PFSK-1 (cell line): ENCODE measurements around the gene BCAT1.

Experiments
- FOXP2 ChIP-seq: optimal IDR thresholded peaks from 2 replicates; pipeline ENCODE3; 2011; ENCODE audit warnings: borderline replicate concordance, control low read depth, inconsistent platforms; ENCODE audit not compliant: insufficient read depth; ENCODE audit errors: extremely low read length, extremely low read depth
- POLR2AphosphoS5 ChIP-seq: IDR thresholded peaks from 2 replicates; pipeline ENCODE4 v1.6.1; 2012; ENCODE audit warnings: low read depth, mild to moderate bottlenecking, control low read depth, low read length, moderate library complexity
- SIN3A ChIP-seq: IDR thresholded peaks from 2 replicates; pipeline ENCODE4 v1.6.1; 2012; ENCODE audit warnings: mild to moderate bottlenecking, low read length, moderate library complexity, borderline replicate concordance; ENCODE audit not compliant: insufficient read depth
- TAF1 ChIP-seq: IDR thresholded peaks from 2 replicates; pipeline ENCODE4 v1.6.1; 2012; ENCODE audit warnings: low read length, control low read depth, borderline replicate concordance; ENCODE audit not compliant: insufficient read depth
- TF ChIP-seq, protein P1 (sequence below), 2 experiments: IDR thresholded peaks; 2 replicates each; pipeline versions ENCODE4 v1.6.1 to v1.8.0; 2011 to 2012; ENCODE audit warnings: low read depth in 2 of 2, low read length in 2 of 2, control low read depth in 1 of 2, inconsistent platforms in 1 of 2, mild to moderate bottlenecking in 1 of 2, moderate library complexity in 1 of 2; ENCODE audit not compliant: insufficient read depth in 1 of 2

The BCAT1 gene

DNA sequence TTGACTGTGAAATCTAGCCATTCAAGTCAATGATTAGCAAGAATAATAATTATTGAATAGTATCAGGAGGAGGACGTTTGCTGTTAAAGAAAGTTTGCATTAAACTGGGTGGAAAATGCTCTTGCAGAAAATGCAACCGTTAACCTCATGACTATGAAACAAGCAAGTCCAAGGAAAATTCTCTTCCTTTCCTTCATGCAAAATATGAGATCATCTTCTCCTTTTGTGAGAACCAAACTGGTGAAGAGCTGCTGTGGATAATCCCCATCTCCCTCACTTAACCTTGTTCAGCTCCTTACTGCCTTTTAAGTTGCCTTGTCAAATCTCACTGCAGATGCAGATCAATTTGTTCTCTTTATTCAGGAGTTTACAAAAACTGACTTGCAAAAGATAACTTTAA is 142.5 kb downstream of the BCAT1 start:
- TF ChIP-seq, protein P1, sequence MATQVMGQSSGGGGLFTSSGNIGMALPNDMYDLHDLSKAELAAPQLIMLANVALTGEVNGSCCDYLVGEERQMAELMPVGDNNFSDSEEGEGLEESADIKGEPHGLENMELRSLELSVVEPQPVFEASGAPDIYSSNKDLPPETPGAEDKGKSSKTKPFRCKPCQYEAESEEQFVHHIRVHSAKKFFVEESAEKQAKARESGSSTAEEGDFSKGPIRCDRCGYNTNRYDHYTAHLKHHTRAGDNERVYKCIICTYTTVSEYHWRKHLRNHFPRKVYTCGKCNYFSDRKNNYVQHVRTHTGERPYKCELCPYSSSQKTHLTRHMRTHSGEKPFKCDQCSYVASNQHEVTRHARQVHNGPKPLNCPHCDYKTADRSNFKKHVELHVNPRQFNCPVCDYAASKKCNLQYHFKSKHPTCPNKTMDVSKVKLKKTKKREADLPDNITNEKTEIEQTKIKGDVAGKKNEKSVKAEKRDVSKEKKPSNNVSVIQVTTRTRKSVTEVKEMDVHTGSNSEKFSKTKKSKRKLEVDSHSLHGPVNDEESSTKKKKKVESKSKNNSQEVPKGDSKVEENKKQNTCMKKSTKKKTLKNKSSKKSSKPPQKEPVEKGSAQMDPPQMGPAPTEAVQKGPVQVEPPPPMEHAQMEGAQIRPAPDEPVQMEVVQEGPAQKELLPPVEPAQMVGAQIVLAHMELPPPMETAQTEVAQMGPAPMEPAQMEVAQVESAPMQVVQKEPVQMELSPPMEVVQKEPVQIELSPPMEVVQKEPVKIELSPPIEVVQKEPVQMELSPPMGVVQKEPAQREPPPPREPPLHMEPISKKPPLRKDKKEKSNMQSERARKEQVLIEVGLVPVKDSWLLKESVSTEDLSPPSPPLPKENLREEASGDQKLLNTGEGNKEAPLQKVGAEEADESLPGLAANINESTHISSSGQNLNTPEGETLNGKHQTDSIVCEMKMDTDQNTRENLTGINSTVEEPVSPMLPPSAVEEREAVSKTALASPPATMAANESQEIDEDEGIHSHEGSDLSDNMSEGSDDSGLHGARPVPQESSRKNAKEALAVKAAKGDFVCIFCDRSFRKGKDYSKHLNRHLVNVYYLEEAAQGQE (IDR thresholded peaks at IDR 0.05; ENCODE audit: insufficient read depth in 1 of 2, low read depth in 2 of 2, low read length in 2 of 2): no peak
- no peak for TF ChIP-seq POLR2AphosphoS5
- no peak for TF ChIP-seq TAF1

DNA sequence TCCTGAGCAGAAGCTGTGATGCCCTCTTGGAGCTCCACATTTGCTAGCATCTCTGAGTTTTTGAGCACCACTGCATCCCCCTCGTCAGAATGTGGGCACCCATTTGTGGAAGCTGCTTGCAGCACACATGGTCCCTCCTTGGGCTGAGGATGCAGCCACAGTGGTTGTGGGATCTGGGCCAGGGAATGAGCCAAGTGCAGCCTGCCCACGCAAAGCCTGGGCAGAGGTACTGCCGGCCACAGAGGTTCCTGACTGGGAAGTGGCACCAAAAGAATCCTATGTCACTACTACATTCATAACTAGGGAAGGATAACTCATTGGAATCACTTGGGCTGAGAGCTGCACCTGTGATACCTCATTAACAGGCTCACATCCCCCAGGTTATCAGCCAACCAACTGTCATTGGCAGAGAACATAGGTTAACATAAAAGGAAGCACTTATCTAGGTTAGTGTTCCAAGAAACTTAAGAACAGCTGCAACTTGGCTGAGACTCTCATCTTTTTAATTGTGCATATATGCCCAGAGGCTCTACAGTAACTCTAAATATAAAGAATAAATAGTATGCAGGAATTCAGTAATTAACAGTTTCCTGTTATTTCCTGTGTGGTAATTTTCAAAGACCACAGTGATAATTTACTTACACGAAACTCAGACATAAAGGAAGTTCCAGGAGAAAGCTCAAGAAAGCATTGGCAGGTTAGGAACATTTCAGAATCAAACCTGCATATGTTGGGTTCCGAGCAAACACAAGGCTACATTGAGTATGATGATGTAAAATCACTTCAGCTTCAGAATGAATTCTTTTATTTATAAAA is 145.3 kb downstream of the BCAT1 start:
- TF ChIP-seq SIN3A: no peak
- no peak for TF ChIP-seq FOXP2
- TF ChIP-seq, protein P1 (IDR thresholded peaks at IDR 0.05; ENCODE audit: insufficient read depth in 1 of 2, low read depth in 2 of 2, low read length in 2 of 2): no peak
- no peak for TF ChIP-seq TAF1
- TF ChIP-seq POLR2AphosphoS5: no peak

DNA sequence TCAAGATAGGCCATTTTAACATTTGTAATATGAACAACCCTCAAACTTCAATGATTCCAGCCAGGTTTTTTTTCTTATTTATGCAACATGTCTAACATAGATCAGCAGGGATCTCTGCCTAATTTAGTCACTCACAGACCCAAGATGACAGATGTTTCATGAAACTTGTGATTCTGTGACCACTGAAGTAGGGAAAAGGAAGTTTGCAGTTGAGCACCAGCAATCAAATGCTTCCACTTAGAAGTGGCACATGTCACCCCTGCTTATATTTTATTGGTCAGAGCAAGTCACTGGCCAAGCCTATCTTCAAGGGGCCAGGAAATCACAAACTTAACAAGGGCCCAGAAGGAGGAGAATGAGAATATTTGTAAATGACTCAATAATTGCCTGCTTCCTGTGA is 150.6 kb downstream of the BCAT1 start:
- TF ChIP-seq TAF1: no peak
- no peak for TF ChIP-seq POLR2AphosphoS5
- TF ChIP-seq FOXP2: no peak
- TF ChIP-seq, protein P1 (IDR thresholded peaks at IDR 0.05; ENCODE audit: insufficient read depth in 1 of 2, low read depth in 2 of 2, low read length in 2 of 2): no peak
- TF ChIP-seq SIN3A: no peak

- TF ChIP-seq, protein P1 (IDR thresholded peaks at IDR 0.05; ENCODE audit: insufficient read depth in 1 of 2, low read depth in 2 of 2, low read length in 2 of 2): no peak
- TF ChIP-seq POLR2AphosphoS5 (no peak), SIN3A (no peak), FOXP2 (no peak)
These were observed 151.0 kb downstream of the BCAT1 start for GRCh38 chr12:24797901-24798300.

- no peak for TF ChIP-seq FOXP2
- no peak for TF ChIP-seq POLR2AphosphoS5
- TF ChIP-seq, protein P1 (IDR thresholded peaks at IDR 0.05; ENCODE audit: insufficient read depth in 1 of 2, low read depth in 2 of 2, low read length in 2 of 2): no peak
- no peak for TF ChIP-seq SIN3A
- TF ChIP-seq TAF1: no peak
These were observed 152.0 kb downstream of the BCAT1 start for GRCh38 chr12:24796876-24797275.
